Ammon's horn (tissue), 1 donor: ENCODE data around the gene OGFOD3.

ENCODE experiments used
- DNase-seq: peaks from one replicate; pipeline ENCODE4 v3.0.0-alpha.2; 2016; ENCODE audit warnings: low spot score

Gene OGFOD3

GRCh38 chr17:82405051-82405450 lies 13.3 kb downstream of the OGFOD3 start:
- DNase-seq: no peak

DNA sequence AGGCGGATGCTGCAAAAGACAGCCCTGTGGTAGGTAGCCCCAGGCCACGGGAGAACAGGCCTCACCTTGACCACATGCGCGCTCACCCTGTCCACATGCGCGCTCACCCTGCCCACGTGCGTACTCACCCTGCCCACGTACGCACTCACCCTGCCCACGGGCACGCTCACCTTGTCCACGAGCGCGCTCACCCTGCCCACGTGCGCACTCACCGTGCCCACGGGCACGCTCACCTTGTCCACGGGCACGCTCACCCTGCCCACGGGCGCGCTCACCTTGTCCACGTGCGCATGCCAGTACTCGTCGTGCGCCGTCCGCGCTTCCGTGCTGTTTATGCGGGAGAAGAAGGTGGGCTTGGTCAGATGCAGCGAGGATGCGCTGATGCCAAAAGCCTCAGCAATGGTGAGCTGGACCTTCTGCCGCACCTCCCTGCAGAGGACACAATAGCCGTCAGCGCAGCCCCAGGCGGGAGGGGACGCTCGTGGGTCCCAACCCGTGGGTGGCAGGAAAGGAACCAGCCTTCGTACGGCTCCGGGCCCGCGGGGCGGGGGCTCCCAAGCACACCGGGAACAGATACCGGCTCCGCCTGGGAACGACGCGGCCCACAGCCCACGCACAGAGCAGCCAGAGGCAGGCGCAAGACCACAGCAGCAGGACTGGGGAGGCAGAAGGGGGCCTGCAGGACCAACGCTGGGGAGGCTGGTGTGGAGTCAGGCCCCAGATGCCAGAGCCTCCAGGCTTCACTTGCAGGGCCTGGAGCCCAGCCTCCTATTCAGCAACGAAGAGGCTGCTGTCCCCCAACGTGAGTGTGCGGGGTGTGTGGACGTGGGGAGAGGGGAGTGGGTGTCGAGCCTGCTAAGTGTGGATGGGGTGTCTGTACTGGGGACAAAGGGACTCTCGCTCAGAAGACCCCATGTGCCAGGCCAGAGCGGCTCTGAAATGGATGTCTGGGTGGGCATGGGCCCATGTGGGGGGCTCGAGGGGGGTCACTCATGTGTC lies 14.4 kb downstream of the OGFOD3 start:
- no peak for DNase-seq

DNA sequence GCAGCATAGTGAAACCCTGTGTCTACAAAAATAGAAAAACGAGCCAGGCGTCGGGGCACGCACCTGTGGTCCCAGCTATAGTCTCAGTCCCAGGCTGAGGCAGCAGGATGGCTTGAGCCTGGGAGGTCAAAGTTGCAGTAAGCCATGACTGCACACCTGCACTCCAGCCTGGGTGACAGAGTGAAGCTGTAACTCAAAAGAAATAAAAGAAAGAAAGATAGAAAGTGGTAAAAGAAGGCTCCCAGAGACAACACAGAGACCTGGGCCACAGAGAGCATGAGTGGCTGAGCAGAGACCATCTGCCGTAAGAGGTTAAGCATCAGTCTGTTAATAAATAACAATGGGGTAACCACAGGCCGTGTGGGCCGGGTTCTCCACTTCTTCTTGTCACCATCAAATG lies 15.5 kb downstream of the OGFOD3 start:
- DNase-seq: no peak

DNA sequence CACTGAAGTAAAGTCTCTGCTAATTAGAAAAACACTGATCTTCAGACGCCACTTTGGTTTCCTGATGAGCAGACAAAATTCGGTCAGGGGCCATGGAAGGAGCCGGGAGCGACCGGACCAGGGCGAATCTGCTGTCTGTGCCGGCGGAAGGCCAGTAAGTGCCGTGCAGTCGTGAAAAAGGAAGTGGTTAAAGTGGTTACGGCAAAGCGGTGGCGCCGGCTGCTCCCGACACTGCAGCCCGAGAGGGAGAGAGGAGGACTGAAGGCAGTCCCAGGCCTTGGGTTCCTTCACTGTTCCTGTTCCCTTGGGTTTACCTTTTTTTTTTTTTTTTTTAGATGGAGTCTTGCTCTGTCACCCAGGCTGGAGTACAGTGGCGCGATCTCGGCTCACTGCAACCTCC lies 17.6 kb downstream of the OGFOD3 start:
- DNase-seq: peak; percentile 63

- no peak for DNase-seq
Measured at GRCh38 chr17:82400206-82400605, 18.2 kb downstream of the OGFOD3 start.

DNA sequence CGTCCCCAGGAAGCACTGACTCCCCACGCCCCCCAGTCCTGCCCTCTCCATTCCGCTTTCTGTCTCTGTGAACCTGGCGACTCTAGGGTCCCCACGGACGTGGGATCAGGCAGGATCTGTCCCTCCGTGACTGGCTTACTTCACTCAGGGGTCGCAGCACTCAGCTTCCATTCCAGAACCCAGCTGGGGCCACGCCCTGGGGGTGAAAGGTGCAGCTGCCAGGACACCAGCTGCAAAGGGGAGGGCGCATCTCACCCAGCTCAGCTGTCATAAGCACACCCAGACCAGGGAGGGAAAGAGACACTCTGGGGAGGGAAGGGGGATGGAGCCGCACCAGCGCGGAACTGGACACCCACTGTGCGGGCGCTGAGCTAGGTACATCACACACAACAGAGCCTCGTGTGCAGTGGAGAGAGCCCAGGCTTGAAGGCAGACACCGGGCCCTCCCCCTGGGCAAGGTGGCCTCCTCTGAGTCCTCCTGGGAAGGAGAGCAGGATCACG lies 18.7 kb downstream of the OGFOD3 start:
- no peak for DNase-seq

DNA sequence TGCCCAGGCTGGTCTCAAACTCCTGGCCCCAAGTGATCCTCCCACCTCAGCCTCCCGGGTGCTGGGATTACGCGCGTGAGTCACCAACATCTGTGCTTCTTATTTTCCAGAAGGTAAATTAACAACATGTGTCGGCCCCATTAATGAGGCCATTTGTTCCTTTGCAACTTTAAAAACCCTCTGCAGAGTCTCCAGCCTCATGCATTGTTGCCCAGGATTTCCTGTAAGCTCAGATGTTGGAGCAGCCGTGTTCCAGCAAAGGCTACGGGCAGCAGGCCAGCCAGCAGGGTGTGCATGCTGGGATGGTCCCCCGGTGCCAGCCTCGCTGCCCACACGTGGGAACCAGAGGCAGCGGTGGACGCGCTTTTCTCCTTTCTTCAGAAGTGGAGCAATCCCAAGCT lies 19.3 kb downstream of the OGFOD3 start:
- peak; percentile 66 for DNase-seq

- no peak for DNase-seq
Measured at GRCh38 chr17:82397449-82398335, 20.7 kb downstream of the OGFOD3 start.

DNA sequence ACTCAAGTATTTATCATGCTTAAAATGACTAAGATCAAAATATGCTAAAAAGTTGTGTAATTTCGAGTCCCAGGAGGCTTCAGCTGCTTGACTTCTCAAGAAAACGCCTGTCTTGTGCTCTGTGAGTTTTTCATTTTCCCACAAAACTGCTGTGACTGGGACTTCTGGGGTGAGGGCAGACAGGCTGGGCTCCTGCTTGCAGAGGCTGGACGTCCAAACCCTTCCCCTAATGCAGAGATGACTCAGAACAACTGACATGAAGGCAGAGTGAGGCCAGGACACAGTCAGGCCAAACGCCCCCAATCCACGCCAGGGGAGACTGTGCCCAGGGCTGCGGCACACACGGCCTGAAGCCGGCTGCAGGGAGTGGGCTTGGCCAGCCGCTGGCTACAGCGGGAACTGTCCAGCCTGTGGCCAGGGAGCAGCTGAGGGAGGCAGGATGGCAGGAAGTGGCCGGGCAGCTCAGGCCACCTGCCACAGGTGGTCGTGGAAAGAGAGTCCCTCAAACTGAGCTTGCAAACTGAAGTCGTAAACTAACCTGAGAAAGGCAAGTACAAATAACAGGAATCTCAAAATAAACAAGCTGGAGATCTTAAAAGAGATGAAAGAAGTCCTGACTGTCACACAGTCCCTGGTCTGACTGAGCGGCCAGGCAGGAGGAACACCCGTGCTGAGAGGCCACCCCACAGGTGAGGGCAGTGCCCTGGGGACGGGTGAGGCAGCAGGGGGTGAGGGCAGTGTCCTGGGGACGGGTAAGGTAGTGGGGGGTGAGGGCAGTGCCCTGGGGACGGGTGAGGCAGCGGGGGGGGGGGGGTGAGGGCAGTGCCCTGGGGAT lies 21.6 kb downstream of the OGFOD3 start:
- no peak for DNase-seq

DNA sequence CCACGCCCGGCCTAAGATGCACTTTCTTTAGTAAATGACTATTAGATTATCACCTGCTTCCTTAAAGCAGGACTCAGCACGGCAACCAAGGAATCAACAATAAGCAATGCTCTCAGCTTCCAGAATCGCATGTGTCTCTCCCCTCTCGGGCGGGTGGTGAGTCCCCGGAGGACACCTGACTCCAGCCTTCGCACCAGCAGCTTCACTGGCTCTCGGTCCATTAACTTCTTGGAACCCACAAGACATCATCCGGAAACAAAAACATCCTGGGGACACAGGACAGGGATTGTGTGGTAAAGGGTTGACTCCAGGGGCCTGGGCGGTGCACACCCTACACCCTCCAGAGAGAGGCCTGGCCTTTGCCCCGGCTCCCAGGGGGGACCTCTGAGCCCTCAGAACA lies 24.1 kb downstream of the OGFOD3 start:
- DNase-seq: no peak

GRCh38 chr17:82392941-82393340 lies 25.4 kb downstream of the OGFOD3 start:
- DNase-seq: no peak

- DNase-seq: no peak
Measured at GRCh38 chr17:82392209-82392920, 26.0 kb downstream of the OGFOD3 start.

- DNase-seq: no peak
Measured at GRCh38 chr17:82391496-82392066, 26.8 kb downstream of the OGFOD3 start.

DNA sequence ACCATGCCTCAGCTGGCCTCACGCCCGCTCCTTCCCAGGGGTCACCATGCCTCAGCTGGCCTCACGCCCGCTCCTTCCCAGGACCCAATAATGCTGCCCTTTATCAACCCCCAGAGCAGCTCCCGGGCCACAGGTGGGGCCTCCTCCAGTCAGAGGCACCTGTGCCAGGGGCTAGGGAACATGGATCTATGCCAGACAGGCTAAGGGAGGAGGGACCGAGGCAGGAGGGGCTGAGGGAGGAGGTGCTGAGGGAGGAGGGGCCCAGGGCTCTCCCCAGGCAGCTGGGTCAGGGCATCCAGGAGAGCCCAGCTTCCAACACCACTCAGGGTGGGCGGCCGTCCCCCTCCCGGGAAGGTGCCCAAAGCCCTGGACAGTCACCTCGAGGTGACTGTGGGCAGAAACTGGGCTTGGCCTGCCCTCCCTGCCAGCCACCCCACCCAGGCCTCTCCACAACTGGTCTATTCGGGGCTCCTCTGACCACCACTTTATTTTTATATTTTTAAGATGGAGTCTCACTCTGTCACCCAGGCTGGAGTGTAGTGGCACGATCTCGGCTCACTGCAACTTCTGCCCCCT lies 27.4 kb downstream of the OGFOD3 start:
- DNase-seq: no peak

DNA sequence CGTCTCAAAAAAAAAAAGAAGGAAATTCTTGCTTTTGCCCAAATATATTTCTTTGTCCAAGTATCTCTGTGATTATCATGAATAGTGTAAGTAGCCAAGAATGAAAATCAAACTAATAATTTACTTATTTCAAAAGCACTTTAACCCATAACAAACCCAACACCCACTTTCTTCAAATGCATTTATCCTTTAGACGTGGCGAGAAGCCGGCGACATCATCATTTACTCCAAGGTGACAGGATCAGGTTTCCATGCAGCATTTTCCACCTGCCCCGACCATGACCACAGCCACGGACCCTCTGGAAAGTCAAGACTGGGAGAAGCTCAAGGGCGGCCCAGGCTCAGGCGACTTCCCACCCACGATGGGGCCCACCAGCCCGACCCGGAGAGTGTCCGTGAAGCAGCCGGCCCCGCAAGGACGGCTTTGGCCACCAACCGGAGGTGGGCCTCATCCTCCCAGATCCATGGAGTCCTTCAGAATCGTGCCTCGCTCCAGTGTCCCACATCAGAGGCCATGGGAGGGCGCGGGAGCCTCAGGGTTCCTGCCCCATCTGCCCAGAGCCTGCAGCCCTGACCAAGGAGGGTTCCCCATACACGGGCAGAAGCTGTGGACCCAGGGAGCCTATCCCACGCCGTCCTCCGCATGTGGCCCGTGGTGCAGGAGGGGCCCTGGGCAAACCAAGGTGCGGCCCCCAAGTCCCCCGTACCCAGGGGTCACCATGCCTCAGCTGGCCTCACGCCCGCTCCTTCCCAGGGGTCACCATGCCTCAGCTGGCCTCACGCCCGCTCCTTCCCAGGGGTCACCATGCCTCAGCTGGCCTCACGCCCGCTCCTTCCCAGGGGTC lies 28.1 kb downstream of the OGFOD3 start:
- no peak for DNase-seq

- no peak for DNase-seq
Measured at GRCh38 chr17:82389379-82389778, 29.0 kb downstream of the OGFOD3 start.

DNA sequence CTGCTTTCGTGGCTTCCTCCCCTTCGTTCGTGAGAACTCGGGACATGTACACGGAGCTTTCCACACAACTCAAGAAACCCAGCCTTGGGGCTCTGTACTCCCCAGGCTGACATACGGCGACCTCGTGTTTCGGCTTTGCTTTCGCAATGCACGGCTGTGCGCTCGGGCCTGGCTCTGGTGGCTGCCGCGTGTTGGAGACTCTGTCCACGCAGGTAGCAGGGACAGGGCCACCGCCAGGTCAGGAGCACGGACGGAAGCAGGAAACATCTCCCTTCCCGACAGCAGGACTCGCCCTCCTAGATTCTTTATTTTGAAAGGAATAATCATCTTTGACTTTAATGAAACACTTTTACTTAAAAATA lies 29.5 kb downstream of the OGFOD3 start:
- no peak for DNase-seq

- no peak for DNase-seq
Measured at GRCh38 chr17:82388223-82388921, 30.0 kb downstream of the OGFOD3 start.

GRCh38 chr17:82387705-82388106 lies 30.7 kb downstream of the OGFOD3 start:
- DNase-seq: no peak
